ENCODE results near the gene SPRY1.

SPRY1 gene

GRCh38 chr4:123449780-123450179 is 53.2 kb downstream of the SPRY1 start:
- no peak for DNase-seq
- Histone ChIP-seq H3K27me3 (ENCODE audit: insufficient read depth, low read depth, severe bottlenecking) (no peaks in the 10 kb centered on the region), H3K27ac (no peak overlapping the region), H3K4me3 (ENCODE audit: low read depth, low read length) (no peak overlapping the region), H3K9me3 (ENCODE audit: severe bottlenecking) (no peaks in the 10 kb centered on the region), H3K36me3 (no peaks in the 10 kb centered on the region)
- no peak for TF ChIP-seq CTCF (IDR thresholded peaks at IDR 0.05; ENCODE audit: low read depth, low read length)

- Histone ChIP-seq H3K36me3 (no peaks in the 10 kb centered on the region), H3K9me3 (ENCODE audit: severe bottlenecking) (no peaks in the 10 kb centered on the region), H3K27ac (no peak overlapping the region), H3K27me3 (ENCODE audit: insufficient read depth, low read depth, severe bottlenecking) (no peaks in the 10 kb centered on the region), H3K4me3 (ENCODE audit: low read depth, low read length) (no peak overlapping the region)
- DNase-seq, result no peak
- TF ChIP-seq CTCF (IDR thresholded peaks at IDR 0.05; ENCODE audit: low read depth, low read length), result no peak
Measured at GRCh38 chr4:123450393-123450792, 53.8 kb downstream of the SPRY1 start.

- Histone ChIP-seq H3K9me3 (ENCODE audit: severe bottlenecking) (no peaks in the 10 kb centered on the region), H3K36me3 (no peaks in the 10 kb centered on the region), H3K4me3 (ENCODE audit: low read depth, low read length) (no peak overlapping the region), H3K27ac (no peak overlapping the region), H3K27me3 (ENCODE audit: insufficient read depth, low read depth, severe bottlenecking) (no peaks in the 10 kb centered on the region)
- no peak for TF ChIP-seq CTCF (IDR thresholded peaks at IDR 0.05; ENCODE audit: low read depth, low read length)
- no peak for DNase-seq
Measured at GRCh38 chr4:123452616-123453015, 56.0 kb downstream of the SPRY1 start.

GRCh38 chr4:123453061-123453680 is 56.6 kb downstream of the SPRY1 start:
- no peak for TF ChIP-seq CTCF (IDR thresholded peaks at IDR 0.05; ENCODE audit: low read depth, low read length)
- Histone ChIP-seq H3K9me3 (ENCODE audit: severe bottlenecking) (no peaks in the 10 kb centered on the region), H3K27ac (no peak overlapping the region), H3K36me3 (no peaks in the 10 kb centered on the region), H3K27me3 (ENCODE audit: insufficient read depth, low read depth, severe bottlenecking) (no peaks in the 10 kb centered on the region), H3K4me3 (ENCODE audit: low read depth, low read length) (no peak overlapping the region)
- no peak for DNase-seq

All from WERI-Rb-1 (cell line).